Measurements from ENCODE around the gene TPP1. TPM values are rescaled to one million over a fixed set of nuclear protein-coding genes. Genes with fewer than 3 reads are reported as not detected.

The TPP1 gene
- total RNA-seq, 1 donor from 2014 or later: 37.7 TPM

DNA sequence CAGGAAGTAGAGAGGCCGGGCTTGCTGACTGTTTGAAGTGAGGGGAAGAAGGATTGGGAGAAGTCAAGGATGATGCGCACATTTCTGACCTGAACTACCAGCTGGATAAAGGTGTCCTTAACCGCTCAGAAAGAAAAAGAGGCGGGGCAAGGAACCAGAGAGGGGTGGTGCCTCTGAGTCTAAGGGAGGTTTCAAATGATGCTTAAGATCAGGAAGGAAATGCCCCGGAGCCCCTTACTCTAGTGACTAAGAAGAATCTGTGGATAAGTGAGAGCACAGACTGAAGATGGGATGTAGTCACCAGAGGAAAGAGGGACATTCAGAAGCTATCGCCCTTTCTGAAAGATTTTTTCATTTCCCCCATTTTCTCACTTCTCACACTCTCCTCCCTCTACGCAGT is 23.7 kb upstream of the TPP1 start:
- DNase-seq: no peak
- H3K9me3 Mint-ChIP-seq (ENCODE audit: unreplicated experiment): no peaks in the 10 kb centered on the region
- TF ChIP-seq, protein P1, sequence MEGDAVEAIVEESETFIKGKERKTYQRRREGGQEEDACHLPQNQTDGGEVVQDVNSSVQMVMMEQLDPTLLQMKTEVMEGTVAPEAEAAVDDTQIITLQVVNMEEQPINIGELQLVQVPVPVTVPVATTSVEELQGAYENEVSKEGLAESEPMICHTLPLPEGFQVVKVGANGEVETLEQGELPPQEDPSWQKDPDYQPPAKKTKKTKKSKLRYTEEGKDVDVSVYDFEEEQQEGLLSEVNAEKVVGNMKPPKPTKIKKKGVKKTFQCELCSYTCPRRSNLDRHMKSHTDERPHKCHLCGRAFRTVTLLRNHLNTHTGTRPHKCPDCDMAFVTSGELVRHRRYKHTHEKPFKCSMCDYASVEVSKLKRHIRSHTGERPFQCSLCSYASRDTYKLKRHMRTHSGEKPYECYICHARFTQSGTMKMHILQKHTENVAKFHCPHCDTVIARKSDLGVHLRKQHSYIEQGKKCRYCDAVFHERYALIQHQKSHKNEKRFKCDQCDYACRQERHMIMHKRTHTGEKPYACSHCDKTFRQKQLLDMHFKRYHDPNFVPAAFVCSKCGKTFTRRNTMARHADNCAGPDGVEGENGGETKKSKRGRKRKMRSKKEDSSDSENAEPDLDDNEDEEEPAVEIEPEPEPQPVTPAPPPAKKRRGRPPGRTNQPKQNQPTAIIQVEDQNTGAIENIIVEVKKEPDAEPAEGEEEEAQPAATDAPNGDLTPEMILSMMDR (IDR thresholded peaks at IDR 0.05; ENCODE audit: partially characterized antibody, unreplicated experiment): no peak
- H3K4me3 Mint-ChIP-seq (ENCODE audit: unreplicated experiment): no peak overlapping the region
- H3K27ac Mint-ChIP-seq (ENCODE audit: unreplicated experiment): no peak overlapping the region
- peaks cover 5% of the 10 kb centered on the region for H3K36me3 Mint-ChIP-seq (ENCODE audit: unreplicated experiment)
- H3K27me3 Mint-ChIP-seq (ENCODE audit: unreplicated experiment): peaks cover 3% of the 10 kb centered on the region
- peaks cover 2% of the 10 kb centered on the region for H3K4me1 Mint-ChIP-seq (ENCODE audit: low read depth, unreplicated experiment)

DNA sequence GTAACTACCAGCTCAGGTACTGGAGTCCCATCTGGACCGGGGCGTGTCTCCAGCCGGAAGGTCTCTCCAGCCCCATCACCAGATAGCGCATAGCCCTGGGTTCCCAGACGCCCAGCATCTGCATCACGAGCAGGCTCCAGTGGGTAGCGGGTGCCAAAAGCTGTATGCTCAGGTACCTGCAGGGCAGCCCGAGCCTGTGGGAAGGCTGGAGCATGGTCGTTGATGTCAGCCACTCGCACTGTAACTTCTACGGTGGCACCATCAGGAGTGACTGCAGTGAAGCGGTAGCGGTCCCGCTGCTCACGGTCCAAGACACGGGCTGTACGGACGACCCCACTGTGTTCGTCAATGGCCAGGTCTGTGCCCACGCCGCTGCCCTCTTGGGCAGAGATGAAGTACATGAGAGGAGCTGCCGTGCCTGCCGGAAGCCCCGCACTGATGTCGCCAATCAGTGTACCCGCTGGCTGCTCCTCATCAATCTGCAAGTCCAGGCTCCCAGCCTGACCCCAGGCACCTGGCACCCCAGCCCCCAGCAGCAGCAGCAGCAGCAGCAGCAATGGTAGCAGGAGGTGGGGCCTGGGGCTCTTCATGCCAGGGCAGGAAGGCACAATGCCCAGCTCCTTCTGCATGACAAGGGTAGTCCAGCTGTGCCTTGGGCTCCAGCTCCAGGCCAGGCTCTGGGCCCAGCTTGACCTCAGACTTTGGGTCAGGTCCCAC is 21.9 kb upstream of the TPP1 start:
- peaks cover 3% of the 10 kb centered on the region for H3K27me3 Mint-ChIP-seq (ENCODE audit: unreplicated experiment)
- H3K4me3 Mint-ChIP-seq (ENCODE audit: unreplicated experiment): no peak overlapping the region
- DNase-seq: no peak
- H3K4me1 Mint-ChIP-seq (ENCODE audit: low read depth, unreplicated experiment): peaks cover 2% of the 10 kb centered on the region
- peaks cover 5% of the 10 kb centered on the region for H3K36me3 Mint-ChIP-seq (ENCODE audit: unreplicated experiment)
- no peak overlapping the region for H3K27ac Mint-ChIP-seq (ENCODE audit: unreplicated experiment)
- no peaks in the 10 kb centered on the region for H3K9me3 Mint-ChIP-seq (ENCODE audit: unreplicated experiment)
- TF ChIP-seq, protein P1 (IDR thresholded peaks at IDR 0.05; ENCODE audit: partially characterized antibody, unreplicated experiment): no peak

DNA sequence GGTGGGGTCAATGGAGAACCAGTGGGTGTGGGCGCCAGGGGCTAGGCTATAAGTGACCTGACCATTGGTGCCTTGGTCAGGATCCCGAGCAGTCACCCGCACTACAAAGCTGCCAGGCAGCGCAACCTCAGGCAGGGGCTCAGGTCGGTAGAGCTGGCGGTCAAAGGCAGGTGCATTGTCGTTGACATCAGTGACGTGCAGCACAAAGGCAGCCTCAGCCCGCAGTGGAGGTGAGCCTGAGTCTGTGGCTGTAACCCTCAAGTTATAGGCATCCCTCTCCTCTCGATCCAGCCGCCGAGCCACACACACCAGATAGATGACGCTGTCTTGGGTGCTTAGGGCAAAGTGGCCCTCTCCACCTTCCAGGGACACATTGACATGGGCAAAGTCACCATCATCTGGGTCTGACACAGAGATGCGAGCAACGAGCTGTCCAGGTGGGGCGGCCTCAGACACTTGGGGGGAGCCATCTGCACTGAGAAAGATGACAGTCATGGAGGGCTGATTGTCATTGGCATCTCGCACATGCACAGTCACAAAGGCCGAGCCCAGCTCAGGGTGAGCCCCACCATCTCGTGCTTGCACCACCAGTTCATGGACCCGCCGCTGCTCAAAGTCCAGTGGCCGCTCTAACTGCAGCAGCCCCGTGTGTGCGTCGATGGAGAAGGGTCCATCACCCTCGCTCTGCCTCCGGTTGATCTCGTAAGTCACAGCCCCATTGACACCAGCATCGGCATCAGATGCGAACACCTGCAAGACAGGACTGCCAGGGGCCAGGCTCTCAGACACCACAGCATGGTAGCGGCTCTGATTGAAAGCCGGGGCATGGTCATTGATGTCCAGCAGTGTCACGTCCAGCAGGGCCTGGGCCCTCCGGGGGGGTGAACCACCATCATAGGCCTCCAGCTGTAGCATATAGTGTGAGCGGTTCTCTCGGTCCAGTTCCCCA is 21.1 kb upstream of the TPP1 start:
- H3K36me3 Mint-ChIP-seq (ENCODE audit: unreplicated experiment): peaks cover 5% of the 10 kb centered on the region
- H3K4me3 Mint-ChIP-seq (ENCODE audit: unreplicated experiment): no peak overlapping the region
- H3K27me3 Mint-ChIP-seq (ENCODE audit: unreplicated experiment): peaks cover 3% of the 10 kb centered on the region
- H3K27ac Mint-ChIP-seq (ENCODE audit: unreplicated experiment): no peak overlapping the region
- TF ChIP-seq, protein P1 (IDR thresholded peaks at IDR 0.05; ENCODE audit: partially characterized antibody, unreplicated experiment): no peak
- DNase-seq: no peak
- no peaks in the 10 kb centered on the region for H3K9me3 Mint-ChIP-seq (ENCODE audit: unreplicated experiment)
- peaks cover 2% of the 10 kb centered on the region for H3K4me1 Mint-ChIP-seq (ENCODE audit: low read depth, unreplicated experiment)

DNA sequence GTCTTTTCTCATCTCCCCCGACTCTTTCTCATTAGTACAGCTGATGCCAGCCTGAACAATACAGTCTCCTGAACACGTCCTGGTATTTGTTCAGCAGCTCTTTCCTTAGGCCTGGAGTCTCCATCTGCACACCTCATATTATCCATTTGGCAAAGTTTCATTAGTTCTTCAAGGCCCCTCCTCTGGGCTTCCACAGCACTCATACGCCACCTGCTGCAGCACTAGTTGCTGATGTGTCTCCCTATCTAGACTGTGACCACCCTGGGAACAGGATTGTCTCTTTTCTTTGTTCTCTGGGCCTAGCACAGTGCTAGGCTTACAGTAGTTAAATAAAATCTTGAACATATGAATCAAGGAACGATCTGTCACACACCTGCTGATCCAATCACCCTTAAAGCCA is 19.2 kb upstream of the TPP1 start:
- no peaks in the 10 kb centered on the region for H3K9me3 Mint-ChIP-seq (ENCODE audit: unreplicated experiment)
- TF ChIP-seq, protein P1 (IDR thresholded peaks at IDR 0.05; ENCODE audit: partially characterized antibody, unreplicated experiment): no peak
- H3K4me1 Mint-ChIP-seq (ENCODE audit: low read depth, unreplicated experiment): no peaks in the 10 kb centered on the region
- H3K27ac Mint-ChIP-seq (ENCODE audit: unreplicated experiment): no peak overlapping the region
- no peak for DNase-seq
- no peak overlapping the region for H3K4me3 Mint-ChIP-seq (ENCODE audit: unreplicated experiment)
- peaks cover 2% of the 10 kb centered on the region for H3K27me3 Mint-ChIP-seq (ENCODE audit: unreplicated experiment)
- peaks cover 6% of the 10 kb centered on the region for H3K36me3 Mint-ChIP-seq (ENCODE audit: unreplicated experiment)
